ENCODE results near the gene IQUB.
A peak's percentile ranks its signal among the peaks of the same experiment; 100 is the strongest.

The IQUB gene

DNA sequence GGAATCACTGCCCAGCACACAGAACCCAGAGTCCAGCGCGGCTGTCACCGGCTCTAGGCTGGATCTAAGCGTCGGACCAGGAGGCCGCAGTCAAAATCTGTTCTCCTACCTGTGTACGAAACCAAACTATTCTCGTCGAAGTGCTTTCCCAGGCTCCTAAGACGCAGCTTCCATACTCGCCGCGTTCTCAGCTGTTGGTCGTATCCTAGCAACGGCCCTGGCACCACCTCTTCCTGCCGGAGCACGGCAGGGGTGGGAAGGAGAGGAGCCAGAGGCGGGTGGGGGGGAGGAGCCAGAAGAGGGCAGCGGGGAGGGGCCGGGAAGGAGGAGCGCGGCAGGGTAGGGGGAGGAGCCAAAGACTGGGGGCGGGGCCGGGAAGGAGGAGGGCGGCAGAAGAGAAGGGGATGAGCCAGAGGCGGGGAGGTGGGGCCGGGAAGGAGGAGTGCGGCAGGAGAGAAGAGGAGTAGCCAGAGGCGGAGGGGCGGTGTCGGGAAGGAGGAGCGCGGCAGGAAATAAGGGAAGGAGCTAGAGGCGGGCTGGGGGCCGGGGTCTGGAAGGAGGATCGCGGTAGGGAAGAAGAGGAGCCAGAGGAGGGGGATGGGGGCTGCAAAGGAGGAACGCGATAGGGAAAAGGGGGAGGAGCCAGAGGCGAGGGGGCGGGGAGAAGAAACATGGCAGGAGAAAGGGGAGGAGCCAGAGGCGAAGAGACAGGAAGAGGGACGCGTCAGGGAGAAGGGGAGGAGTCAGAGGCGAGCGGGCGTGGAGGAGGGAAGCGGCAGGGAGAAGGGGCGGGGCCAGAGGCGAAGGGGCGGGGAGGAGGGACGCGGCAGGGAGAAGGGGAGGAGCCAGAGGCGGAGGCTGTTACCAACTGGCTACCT lies at the start of gene IQUB:
Gene IQUB, minus strand, starts transcription at position 213 of the 878 bp plus-strand sequence. CDS start 22,255 bp downstream, outside the sequence.
- peak within 1 kb of the TSS; percentile 70 for H3K4me3 ChIP-seq (ENCODE audit: low read depth, low read length)
- in situ Hi-C loops (cut with HindIII; ENCODE audit: low sequenced_read_pairs): no loop called here
- TF ChIP-seq CTCF (IDR thresholded peaks at IDR 0.05; ENCODE audit: low read depth, low read length, missing control alignments): no peak
- DNase-seq (ENCODE audit: low read depth): peak; percentile 94

DNA sequence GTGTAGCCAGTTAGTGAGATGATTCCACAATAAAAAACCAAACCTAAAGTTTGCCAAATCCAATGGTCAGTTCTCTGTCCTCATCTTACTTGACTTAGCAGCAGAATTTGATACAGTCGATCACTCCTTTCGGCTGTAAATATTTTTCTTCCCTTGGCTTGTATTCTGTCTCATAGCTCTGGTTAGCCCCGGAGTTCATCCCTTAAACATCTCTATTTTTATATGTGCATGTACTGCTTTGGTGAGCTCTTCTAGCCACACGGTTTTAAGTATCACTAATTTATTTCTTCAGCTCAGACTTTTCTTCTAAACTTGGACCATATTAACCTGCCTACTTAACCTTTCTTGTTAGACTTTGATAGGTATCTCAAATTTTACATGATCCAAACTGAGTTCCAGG lies 49.4 kb upstream of the IQUB start:
- H3K4me3 ChIP-seq (ENCODE audit: low read depth, low read length): no peak overlapping the region
- in situ Hi-C loops (cut with HindIII; ENCODE audit: low sequenced_read_pairs): no loop called here
- TF ChIP-seq CTCF (IDR thresholded peaks at IDR 0.05; ENCODE audit: low read depth, low read length, missing control alignments): no peak
- no peak for DNase-seq (ENCODE audit: low read depth)

GRCh38 chr7:123581162-123581459 lies 46.7 kb upstream of the IQUB start:
- no peak for DNase-seq (ENCODE audit: low read depth)
- no peak for TF ChIP-seq CTCF (IDR thresholded peaks at IDR 0.05; ENCODE audit: low read depth, low read length, missing control alignments)

GRCh38 chr7:123580406-123581161 lies 46.2 kb upstream of the IQUB start:
- in situ Hi-C loops (cut with HindIII; ENCODE audit: low sequenced_read_pairs): no loop called here
- H3K4me3 ChIP-seq (ENCODE audit: low read depth, low read length): no peak overlapping the region
- peak; percentile 27 for DNase-seq (ENCODE audit: low read depth)
- TF ChIP-seq CTCF (IDR thresholded peaks at IDR 0.05; ENCODE audit: low read depth, low read length, missing control alignments): peak; percentile 93

More at GRCh38 chr7:123581162-123581459, 46.7 kb upstream of the IQUB start:
- in situ Hi-C loops (cut with HindIII; ENCODE audit: low sequenced_read_pairs): no loop called here
- H3K4me3 ChIP-seq (ENCODE audit: low read depth, low read length): no peak overlapping the region

GRCh38 chr7:123579416-123579815 lies 45.0 kb upstream of the IQUB start:
- no peak for TF ChIP-seq CTCF (IDR thresholded peaks at IDR 0.05; ENCODE audit: low read depth, low read length, missing control alignments)
- in situ Hi-C loops (cut with HindIII; ENCODE audit: low sequenced_read_pairs): no loop called here
- H3K4me3 ChIP-seq (ENCODE audit: low read depth, low read length): no peak overlapping the region
- DNase-seq (ENCODE audit: low read depth): no peak

- DNase-seq (ENCODE audit: low read depth): no peak
- in situ Hi-C loops (cut with HindIII; ENCODE audit: low sequenced_read_pairs): no loop called here
- no peak overlapping the region for H3K4me3 ChIP-seq (ENCODE audit: low read depth, low read length)
- no peak for TF ChIP-seq CTCF (IDR thresholded peaks at IDR 0.05; ENCODE audit: low read depth, low read length, missing control alignments)
Measured at GRCh38 chr7:123573896-123574467, 39.6 kb upstream of the IQUB start.

Measured in astrocyte of the cerebellum (primary cell).